A549 (cell line): ENCODE data around the gene UBR7. TPM values are rescaled to one million over a fixed set of nuclear protein-coding genes. Genes with fewer than 3 reads are reported as not detected.

ENCODE experiments used
- ATAC-seq, 2 experiments: fragments of 200-7000 bp in 1 of 2; fragments of >200 bp in 1 of 2; cut with Nextera tagmentation in 1 of 2; cut with Tn5 transposase in 1 of 2; 3 replicates each; pipeline versions ENCODE4 v1.8.0 to v1.9.1; 2018 to 2020; ENCODE audit warnings: mild to moderate bottlenecking in 1 of 2, moderate library complexity in 1 of 2
- CTCF ChIA-PET: fragments of 300-600 bp; sonication (Branson Sonifier 250); formaldehyde crosslinking; extraction: SDS; loops from one replicate; lab custom pipeline; 2021; ENCODE audit warnings: antibody characterized with exemption, inconsistent platforms; lab: Yijun Ruan, JAX
- POLR2A ChIA-PET: fragments of 350-600 bp; formaldehyde crosslinking; extraction: SDS; loops from one replicate; lab custom pipeline; 2021; ENCODE audit warnings: antibody characterized with exemption, inconsistent platforms; lab: Yijun Ruan, JAX
- DNase-seq, 2 experiments: peaks; one replicate each; pipeline versions ENCODE4 v3.0.0 to v3.0.0-alpha.2; 2011 to 2016; ENCODE audit warnings: low read depth in 1 of 2, low spot score in 1 of 2
- FAIRE-seq: peaks from 2 replicates; lab custom pipeline; 2011; peaks lifted over from hg19 to GRCh38; lab: Jason Lieb, UNC
- H3K27ac ChIP-seq, 2 experiments: fragments of >200 bp; sonication (Bioruptor Twin); formaldehyde crosslinking; 3 replicates each; pipeline ENCODE4 v1.5.1; 2016 to 2017
- H3K4me1 ChIP-seq: fragments of >200 bp; sonication (Bioruptor Twin); formaldehyde crosslinking; 3 replicates; pipeline ENCODE4 v1.6.1; 2016
- H3K4me2 ChIP-seq: fragments of >200 bp; sonication (Bioruptor Twin); formaldehyde crosslinking; 3 replicates; pipeline ENCODE4 v1.6.1; 2016
- H3K4me3 ChIP-seq: fragments of >200 bp; sonication (Bioruptor Twin); formaldehyde crosslinking; 3 replicates; pipeline ENCODE4 v1.5.1; 2016
- H3K9me3 ChIP-seq: fragments of >200 bp; sonication (Bioruptor Twin); formaldehyde crosslinking; 3 replicates; pipeline ENCODE4 v1.6.1; 2016
- BCL3 ChIP-seq: fragments of >200 bp; sonication (Bioruptor Twin); formaldehyde crosslinking; IDR thresholded peaks from 3 replicates; pipeline ENCODE4 v1.6.1; 2016
- CHD2 ChIP-seq: fragments of 150-350 bp; IDR thresholded peaks from 2 replicates; pipeline ENCODE4 v1.6.1; 2014; ENCODE audit warnings: low read length; ENCODE audit not compliant: partially characterized antibody
- EP300 ChIP-seq, 2 experiments: fragments of >200 bp; sonication (Bioruptor Twin); formaldehyde crosslinking; IDR thresholded peaks; 2 replicates in 1 of 2; 3 replicates in 1 of 2; pipeline ENCODE4 v1.6.1; 2016 to 2017
- FOSL2 ChIP-seq, 2 experiments: fragments of 450-650 bp in 1 of 2; fragments of >200 bp in 1 of 2; sonication (Bioruptor Twin) in 1 of 2; formaldehyde crosslinking; IDR thresholded peaks; 2 replicates each; pipeline versions ENCODE4 v1.5.0 to v1.6.1; 2016 to 2020; ENCODE audit warnings: mild to moderate bottlenecking in 1 of 2, moderate library complexity in 1 of 2
- FOXS1 ChIP-seq: fragments of 250-450 bp; sonication (Bioruptor Pico); IDR thresholded peaks from 2 replicates; pipeline ENCODE4 v1.5.0; 2020; ENCODE audit warnings: mild to moderate bottlenecking, moderate library complexity
- GATA3 ChIP-seq: IDR thresholded peaks from 2 replicates; pipeline ENCODE4 v1.6.1; 2012; ENCODE audit warnings: borderline replicate concordance
- HES2 ChIP-seq: fragments of >200 bp; sonication (Bioruptor Twin); formaldehyde crosslinking; IDR thresholded peaks from 2 replicates; pipeline ENCODE4 v1.6.1; 2016
- HEYL ChIP-seq: fragments of 250-450 bp; sonication (Bioruptor Pico); IDR thresholded peaks from 2 replicates; pipeline ENCODE4 v1.8.0; 2021; ENCODE audit warnings: mild to moderate bottlenecking, moderate library complexity
- HOXB5 ChIP-seq: fragments of 250-450 bp; sonication (Bioruptor Pico); IDR thresholded peaks from 2 replicates; pipeline ENCODE4 v1.5.0; 2020; ENCODE audit warnings: mild to moderate bottlenecking, moderate library complexity
- JUN ChIP-seq, 2 experiments: fragments of >200 bp; sonication (Bioruptor Twin); formaldehyde crosslinking; IDR thresholded peaks; 2 replicates in 1 of 2; 3 replicates in 1 of 2; pipeline ENCODE4 v1.6.1; 2016 to 2017
- KDM5A ChIP-seq: fragments of 200-600 bp; sonication (generic); IDR thresholded peaks from 2 replicates; pipeline ENCODE4 v1.6.1; 2016; ENCODE audit warnings: antibody characterized with exemption, mild to moderate bottlenecking
- MAX ChIP-seq: IDR thresholded peaks from 2 replicates; pipeline ENCODE4 v1.6.1; 2012
- MYC ChIP-seq: IDR thresholded peaks from 2 replicates; pipeline ENCODE4 v1.6.1; 2012; ENCODE audit warnings: mild to moderate bottlenecking, inconsistent platforms, low read length, improper control_type of control experiment, borderline replicate concordance
- PHF8 ChIP-seq: fragments of 200-600 bp; sonication (generic); IDR thresholded peaks from 2 replicates; pipeline ENCODE4 v1.6.1; 2016; ENCODE audit warnings: low read depth, mild to moderate bottlenecking, antibody characterized with exemption, moderate library complexity, borderline replicate concordance
- POLR2A ChIP-seq: IDR thresholded peaks from 2 replicates; pipeline ENCODE4 v1.6.1; 2012; ENCODE audit warnings: mild to moderate bottlenecking, low read length
- POLR2AphosphoS2 ChIP-seq: conservative IDR thresholded peaks from 2 replicates; pipeline ENCODE4 v1.6.1; 2012; ENCODE audit warnings: low read length, improper control_type of control experiment, inconsistent platforms
- REST ChIP-seq: fragments of 200-600 bp; sonication (generic); IDR thresholded peaks from 2 replicates; pipeline ENCODE4 v1.6.1; 2016; ENCODE audit warnings: antibody characterized with exemption, mild to moderate bottlenecking, moderate library complexity
- RNF2 ChIP-seq: fragments of 200-600 bp; sonication (generic); IDR thresholded peaks from 2 replicates; pipeline ENCODE4 v1.6.1; 2016; ENCODE audit warnings: low read depth, mild to moderate bottlenecking, antibody characterized with exemption, moderate library complexity, borderline replicate concordance
- SREBF2 ChIP-seq: fragments of 450-650 bp; IDR thresholded peaks from 2 replicates; pipeline ENCODE4 v1.6.1; 2014; ENCODE audit warnings: mild to moderate bottlenecking, moderate library complexity
- TFCP2L1 ChIP-seq: fragments of 250-450 bp; sonication (Bioruptor Pico); IDR thresholded peaks from 2 replicates; pipeline ENCODE4 v1.5.0; 2021; ENCODE audit warnings: mild to moderate bottlenecking
- ZNF302 ChIP-seq: fragments of 250-450 bp; sonication (Bioruptor Pico); IDR thresholded peaks from 2 replicates; pipeline ENCODE4 v1.9.0; 2021; ENCODE audit warnings: inconsistent platforms, mild to moderate bottlenecking, moderate library complexity
- WGBS: methylation state at CpG from one replicate; pipeline ENCODE4 v1.1.6; 2017; ENCODE audit errors: missing lambda C conversion rate; 5-methylcytosine and 5-hydroxymethylcytosine counted together
- polyA plus RNA-seq, 4 experiments: library from polyadenylated mRNA; depleted of rRNA in 3 of 4; stranded (reverse); fragments of >200 nt; fragmentation: RNase III in 1 of 4; extraction: RNeasy Plus Mini Kit Qiagen cat#74134 plus additional on column Dnase treatment in 1 of 4; gene quantifications; 2 replicates in 3 of 4; 3 replicates in 1 of 4; pipeline ENCODE4 v1.2.3, GENCODE V29; 2011 to 2017

Gene UBR7
- polyA plus RNA-seq, 2 of the 4 experiments (the other 2 are of a cell fraction), result 37.0 to 40.4 TPM

- CTCF ChIA-PET, result interaction anchor here (0.8 to 1.8 kb wide), 6 partner anchors 9 to 71 kb away, joined by 3 to 6 read pairs (median 3); partner anchors contain the start of gene UBR7
- FAIRE-seq, result no peak
- DNase-seq, result peak; percentile 76 to 88
These were observed 22.4 kb upstream of the UBR7 start, which contains the start of the genes LYSET and MOAP1 for GRCh38 chr14:93184391-93185348. LYSET (plus strand) TSS chr14:93185317; CDS start chr14:93185406, 89 bp downstream. MOAP1 (minus strand) TSS chr14:93184897; CDS start chr14:93184242, 655 bp downstream.

More at GRCh38 chr14:93184391-93185348, 22.4 kb upstream of the UBR7 start, which contains the start of the genes LYSET and MOAP1:
- Histone ChIP-seq H3K4me3 (peak within 1 kb of the TSS; percentile 92), H3K9me3 (no peaks in the 10 kb centered on the region)
- POLR2A ChIA-PET, result interaction anchor here (0.7 to 1.6 kb wide), 6 partner anchors 9 to 71 kb away, joined by 4 to 25 read pairs (median 5); partner anchors contain the start of genes GON7, ITPK1 and UBR7
- TF ChIP-seq JUN (IDR thresholded peaks at IDR 0.05) (peak in 1 of 2 experiments; percentile 88; a peak in 3 of 5 replicates), MAX (peak; percentile 38; the same call in 1 of the 2 replicates), HOXB5 (CRISPR knock-in tag) (0 out of 2 replicates have a peak, but pooled peaks have one; percentile 4), FOSL2 (IDR thresholded peaks at IDR 0.05) (no peak), FOSL2 (CRISPR knock-in tag; IDR thresholded peaks at IDR 0.05) (peak; percentile 18; the same call in 1 of the 2 replicates), TFCP2L1 (CRISPR knock-in tag) (0 out of 2 replicates have a peak, but pooled peaks have one; percentile 43), ZNF302 (CRISPR knock-in tag) (no peak), CHD2 (peak; percentile 59), BCL3 (peak; percentile 92), POLR2A (peak; percentile 67), RNF2 (no peak), EP300 (IDR thresholded peaks at IDR 0.05) (no peak), HES2 (no peak), KDM5A (0 out of 2 replicates have a peak, but pooled peaks have one; percentile 37), FOXS1 (CRISPR knock-in tag) (no peak), MYC (0 out of 2 replicates have a peak, but pooled peaks have one; percentile 18), HEYL (CRISPR knock-in tag) (no peak), PHF8 (peak; percentile 93), POLR2AphosphoS2 (no peak), GATA3 (no peak), SREBF2 (no peak), REST (no peak; the same call in 1 of the 2 replicates)
- TF ChIP-seq, all 56 proteins: peak for 11
- peaks cover 7% of the 10 kb centered on the region for H3K4me1 ChIP-seq
- peak within 1 kb of the TSS; percentile 95 for H3K4me2 ChIP-seq
- H3K27ac ChIP-seq, result peak within 1 kb of the TSS; percentile 93 to 96
- WGBS, result 2% methylated on average over 43 of the region's 124 CpGs
- peak; percentile 94 for ATAC-seq
